Gastrocnemius medialis (tissue), 4 donors: ENCODE measurements around the gene PPM1F. TPM values are rescaled to one million over a fixed set of nuclear protein-coding genes. Genes with fewer than 3 reads are reported as not detected.

ENCODE experiments used
- ATAC-seq, 2 donors: fragments of 150-250 bp; one replicate each; pipeline ENCODE4 v1.9.1; 2016
- DNase-seq, 2 donors: peaks; one replicate each; pipeline ENCODE4 v3.0.0-alpha.2; 2019
- H3K27ac ChIP-seq, 4 donors: fragments of 200-600 bp; sonication (generic); 1 replicate in 1 of 4; 2 replicates in 3 of 4; pipeline ENCODE4 v1.5.1; 2016 to 2018; ENCODE audit warnings: mild to moderate bottlenecking in 2 of 4, moderate library complexity in 1 of 4
- H3K27me3 ChIP-seq, 3 donors: fragments of 200-600 bp; sonication (generic) in 2 of 3; 1 replicate in 1 of 3; 2 replicates in 2 of 3; pipeline versions ENCODE4 v1.5.1 to v1.6.0; 2016 to 2019; ENCODE audit warnings: mild to moderate bottlenecking in 1 of 3, moderate library complexity in 1 of 3
- H3K36me3 ChIP-seq, 2 donors: fragments of 200-600 bp; sonication (generic) in 1 of 2; one replicate each; pipeline ENCODE4 v1.5.1; 2017 to 2018
- H3K4me1 ChIP-seq, 2 donors: fragments of 200-600 bp; sonication (generic) in 1 of 2; one replicate each; pipeline ENCODE4 v1.5.1; 2016 to 2017; ENCODE audit warnings: mild to moderate bottlenecking in 2 of 2
- H3K4me3 ChIP-seq, 4 donors: fragments of 200-600 bp; sonication (generic) in 3 of 4; 1 replicate in 1 of 4; 2 replicates in 3 of 4; pipeline ENCODE4 v1.5.1; 2016 to 2019; ENCODE audit warnings: mild to moderate bottlenecking in 2 of 4
- H3K9me3 ChIP-seq, 3 donors: fragments of 200-600 bp; sonication (generic) in 2 of 3; 1 replicate in 1 of 3; 2 replicates in 2 of 3; pipeline ENCODE4 v1.5.1; 2016 to 2019
- POLR2A ChIP-seq, 2 donors: fragments of 450-650 bp; IDR thresholded peaks; one replicate each; pipeline ENCODE4 v1.6.1; 2017; ENCODE audit warnings: antibody characterized with exemption in 2 of 2, mild to moderate bottlenecking in 2 of 2, moderate library complexity in 2 of 2
- in situ Hi-C, 4 donors: fragments of 200-750 bp; cut with MboI; loops; one replicate each; pipeline versions ENCODE4 v1.15.0 to v1.8.0; 2017; ENCODE audit warnings: low sequenced_read_pairs in 4 of 4
- intact Hi-C: fragments of 100-400 bp; cut with DNase I; formaldehyde crosslinking; loops from one replicate; pipeline ENCODE4 v1.15.1; 2023; ENCODE audit warnings: low total_unique reads
- total RNA-seq, 4 donors: library from RNA; depleted of rRNA; stranded (reverse); fragments of >200 nt; gene quantifications; one replicate each; pipeline versions ENCODE4 v1.1.0 to v1.2.3, GENCODE V29; 2016
- TF ChIP-seq, protein P1 (sequence below), 5 experiments: fragments of 450-650 bp in 3 of 5; fragments of 200-600 bp in 2 of 5; sonication (generic) in 2 of 5; IDR thresholded peaks in 4 of 5; conservative IDR thresholded peaks in 1 of 5; 1 replicate in 4 of 5; 2 replicates in 1 of 5; pipeline ENCODE4 v1.5.1; 2016 to 2019; ENCODE audit warnings: antibody characterized with exemption in 5 of 5, mild to moderate bottlenecking in 3 of 5, moderate library complexity in 3 of 5

PPM1F gene
- total RNA-seq, 4 donors from 2014 or later, result 10.2 to 13.8 (median 11.0) TPM

DNA sequence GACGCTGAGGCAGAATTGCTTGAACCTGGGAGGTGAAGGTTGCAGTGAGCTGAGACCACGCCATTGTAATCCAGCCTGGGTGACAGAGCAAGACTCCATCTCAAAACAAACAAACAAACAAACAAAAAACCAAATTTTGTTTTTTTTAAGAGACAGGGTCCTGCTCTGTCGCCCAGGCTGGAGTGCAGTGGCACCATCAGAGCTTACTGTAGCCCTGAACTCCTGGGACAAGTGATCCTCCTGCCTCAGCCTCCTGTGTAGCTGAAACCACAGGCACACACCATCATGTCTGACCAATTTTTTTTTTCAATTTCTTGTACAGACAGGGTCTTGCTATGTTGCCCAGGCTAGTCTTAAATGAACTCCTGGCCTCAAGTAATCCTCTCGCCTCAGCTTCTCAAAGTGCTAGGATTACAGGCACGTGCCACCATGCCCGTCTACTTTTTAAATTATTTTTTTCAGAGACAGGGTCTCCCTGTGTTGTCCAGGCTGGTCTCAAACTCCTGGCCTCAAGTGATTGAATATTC lies 13.2 kb upstream of the PPM1F start:
- Histone ChIP-seq H3K4me1 (peaks cover 0 to 9% of the 10 kb centered on the region in 2 donors), H3K27me3 (no peaks in the 10 kb centered on the region), H3K4me3 (no peak overlapping the region), H3K27ac (no peak overlapping the region), H3K36me3 (peaks cover 0 to 96% of the 10 kb centered on the region in 2 donors), H3K9me3 (no peaks in the 10 kb centered on the region)
- TF ChIP-seq, protein P1, sequence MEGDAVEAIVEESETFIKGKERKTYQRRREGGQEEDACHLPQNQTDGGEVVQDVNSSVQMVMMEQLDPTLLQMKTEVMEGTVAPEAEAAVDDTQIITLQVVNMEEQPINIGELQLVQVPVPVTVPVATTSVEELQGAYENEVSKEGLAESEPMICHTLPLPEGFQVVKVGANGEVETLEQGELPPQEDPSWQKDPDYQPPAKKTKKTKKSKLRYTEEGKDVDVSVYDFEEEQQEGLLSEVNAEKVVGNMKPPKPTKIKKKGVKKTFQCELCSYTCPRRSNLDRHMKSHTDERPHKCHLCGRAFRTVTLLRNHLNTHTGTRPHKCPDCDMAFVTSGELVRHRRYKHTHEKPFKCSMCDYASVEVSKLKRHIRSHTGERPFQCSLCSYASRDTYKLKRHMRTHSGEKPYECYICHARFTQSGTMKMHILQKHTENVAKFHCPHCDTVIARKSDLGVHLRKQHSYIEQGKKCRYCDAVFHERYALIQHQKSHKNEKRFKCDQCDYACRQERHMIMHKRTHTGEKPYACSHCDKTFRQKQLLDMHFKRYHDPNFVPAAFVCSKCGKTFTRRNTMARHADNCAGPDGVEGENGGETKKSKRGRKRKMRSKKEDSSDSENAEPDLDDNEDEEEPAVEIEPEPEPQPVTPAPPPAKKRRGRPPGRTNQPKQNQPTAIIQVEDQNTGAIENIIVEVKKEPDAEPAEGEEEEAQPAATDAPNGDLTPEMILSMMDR (IDR thresholded peaks at IDR 0.05 in 4 of 5, conservative IDR thresholded peaks at IDR 0.05 in 1 of 5), result no peak
- no peak for TF ChIP-seq POLR2A (IDR thresholded peaks at IDR 0.05)
- intact Hi-C loops (no loop called here), in situ Hi-C loops (no loop called here)
- DNase-seq, result no peak
- no peak for ATAC-seq

DNA sequence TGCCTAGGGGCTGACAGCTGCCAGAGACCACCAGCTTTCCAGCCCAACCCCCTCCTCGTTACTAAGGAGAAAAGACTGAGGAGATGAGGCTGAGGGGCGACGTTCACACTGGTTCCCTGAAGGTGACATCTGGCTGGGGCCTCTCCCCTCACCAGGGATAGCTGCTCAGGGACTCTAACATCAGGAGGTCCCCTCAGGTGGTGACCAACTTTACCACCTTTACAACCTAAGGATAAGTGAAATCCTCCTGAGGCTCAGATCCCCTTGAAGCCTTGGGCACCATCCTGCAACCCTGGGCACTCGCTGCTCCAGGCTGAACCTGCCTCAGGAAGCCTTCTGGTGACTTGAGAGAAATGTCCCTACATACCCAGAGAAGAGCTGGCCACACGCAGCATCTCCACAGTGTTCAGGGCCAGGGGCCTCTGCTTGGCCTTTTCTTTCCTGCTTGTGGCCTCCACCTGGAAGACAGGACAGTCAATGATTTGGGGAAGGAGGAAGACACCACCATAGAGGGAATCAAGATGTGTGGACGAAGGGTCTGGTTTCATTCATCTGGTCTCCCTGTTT lies 12.4 kb upstream of the PPM1F start:
- ATAC-seq (no peak), DNase-seq (no peak)
- Histone ChIP-seq H3K36me3 (peaks cover 0 to 88% of the 10 kb centered on the region in 2 donors), H3K9me3 (no peaks in the 10 kb centered on the region), H3K4me1 (peaks cover 0 to 13% of the 10 kb centered on the region in 2 donors), H3K4me3 (no peak overlapping the region), H3K27me3 (no peaks in the 10 kb centered on the region), H3K27ac (no peak overlapping the region)
- in situ Hi-C loops, result no loop called here
- TF ChIP-seq, protein P1 (IDR thresholded peaks at IDR 0.05 in 4 of 5, conservative IDR thresholded peaks at IDR 0.05 in 1 of 5), result no peak
- no peak for TF ChIP-seq POLR2A (IDR thresholded peaks at IDR 0.05)
- intact Hi-C loops, result no loop called here

DNA sequence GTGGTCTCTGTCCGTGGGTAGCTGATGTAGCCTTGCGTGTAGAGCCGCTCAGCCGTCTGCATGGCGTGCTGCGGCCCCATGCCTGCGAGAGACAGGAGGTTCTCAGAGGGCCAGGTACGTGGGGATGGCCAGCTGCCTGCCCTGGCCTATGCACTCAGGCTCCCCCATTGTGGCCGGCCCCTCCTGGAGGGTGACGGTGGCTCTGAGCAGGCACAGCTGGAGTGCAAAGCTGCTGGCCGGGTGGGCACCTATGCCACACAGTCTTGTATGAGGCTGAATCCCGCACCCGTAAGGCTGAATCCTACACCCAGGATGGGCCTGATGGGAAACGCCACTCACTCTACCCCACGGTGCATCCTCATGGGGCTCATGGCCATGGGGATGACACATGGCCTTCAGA lies 11.6 kb upstream of the PPM1F start:
- in situ Hi-C loops (no loop called here), intact Hi-C loops (no loop called here)
- Histone ChIP-seq H3K27ac (no peak overlapping the region), H3K27me3 (no peaks in the 10 kb centered on the region), H3K9me3 (no peaks in the 10 kb centered on the region), H3K36me3 (peaks cover 0 to 81% of the 10 kb centered on the region in 2 donors), H3K4me1 (peaks cover 0 to 13% of the 10 kb centered on the region in 2 donors), H3K4me3 (no peak overlapping the region)
- DNase-seq, result no peak
- no peak for TF ChIP-seq POLR2A (IDR thresholded peaks at IDR 0.05)
- TF ChIP-seq, protein P1 (IDR thresholded peaks at IDR 0.05 in 4 of 5, conservative IDR thresholded peaks at IDR 0.05 in 1 of 5), result no peak
- ATAC-seq, result no peak

DNA sequence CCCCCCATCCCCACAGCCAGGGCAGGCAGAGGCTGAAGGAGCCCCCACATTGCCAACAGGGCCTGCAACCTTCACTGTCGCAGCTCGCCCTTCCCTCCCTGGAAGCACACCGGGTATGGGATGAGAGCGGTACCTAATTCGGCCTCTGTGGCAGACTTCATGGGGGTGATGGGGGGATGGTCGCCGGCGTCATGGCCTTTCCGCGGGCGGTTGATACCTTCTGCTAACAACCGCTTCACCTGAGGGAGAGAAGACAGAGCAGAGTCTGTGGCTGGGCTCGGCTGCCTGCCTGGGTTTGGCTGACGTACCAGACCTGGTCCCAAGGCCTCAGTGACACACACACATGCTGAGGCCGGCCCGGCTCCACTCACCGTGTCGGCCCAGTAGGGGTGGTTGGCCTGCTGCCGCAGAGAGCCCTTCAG lies 11.2 kb upstream of the PPM1F start:
- Histone ChIP-seq H3K27me3 (no peaks in the 10 kb centered on the region), H3K4me3 (no peak overlapping the region), H3K27ac (no peak overlapping the region), H3K9me3 (no peaks in the 10 kb centered on the region), H3K4me1 (peaks cover 0 to 18% of the 10 kb centered on the region in 2 donors), H3K36me3 (peaks cover 0 to 81% of the 10 kb centered on the region in 2 donors)
- in situ Hi-C loops, result no loop called here
- intact Hi-C loops, result no loop called here
- no peak for TF ChIP-seq POLR2A (IDR thresholded peaks at IDR 0.05)
- TF ChIP-seq, protein P1 (IDR thresholded peaks at IDR 0.05 in 4 of 5, conservative IDR thresholded peaks at IDR 0.05 in 1 of 5), result no peak
- DNase-seq, result no peak
- no peak for ATAC-seq
